Prostate gland (tissue), 2 donors: ENCODE data around the gene ACTRT2. TPM values are rescaled to one million over a fixed set of nuclear protein-coding genes. Genes with fewer than 3 reads are reported as not detected.

Source experiments
- DNase-seq: peaks from one replicate; pipeline ENCODE4 v3.0.0-alpha.2; 2019; ENCODE audit warnings: low spot score
- H3K27ac ChIP-seq, 2 donors: fragments of 200-600 bp; sonication (generic); 2 replicates each; pipeline ENCODE4 v1.5.1; 2017 to 2019
- H3K27me3 ChIP-seq: fragments of 200-600 bp; sonication (generic); replicated peaks from 2 replicates; pipeline ENCODE4 v1.5.1; 2019; ENCODE audit not compliant: insufficient read depth
- H3K36me3 ChIP-seq, 2 donors: fragments of 200-600 bp; sonication (generic); 1 replicate in 1 of 2; 2 replicates in 1 of 2; pipeline versions ENCODE4 v1.5.1 to v1.8.1; 2017 to 2019
- H3K4me1 ChIP-seq: fragments of 200-600 bp; sonication (generic); replicated peaks from 2 replicates; pipeline ENCODE4 v1.5.1; 2019
- H3K4me3 ChIP-seq, 2 donors: fragments of 200-600 bp; sonication (generic); 2 replicates each; pipeline ENCODE4 v1.5.1; 2017 to 2019
- H3K9me3 ChIP-seq: fragments of 200-600 bp; sonication (generic); 2 replicates; pipeline ENCODE4 v1.5.1; 2017
- POLR2A ChIP-seq: fragments of 450-650 bp; IDR thresholded peaks from one replicate; pipeline ENCODE4 v1.6.1; 2016; ENCODE audit warnings: antibody characterized with exemption, mild to moderate bottlenecking
- POLR2AphosphoS5 ChIP-seq: sonication (generic); formaldehyde crosslinking; IDR thresholded peaks from one replicate; pipeline ENCODE4 v1.6.1; 2017; ENCODE audit warnings: antibody characterized with exemption
- WGBS: methylation state at CpG from one replicate; pipeline ENCODE4 v1.1.5; 2018; 5-methylcytosine and 5-hydroxymethylcytosine counted together
- intact Hi-C: fragments of 100-400 bp; cut with DNase I; formaldehyde crosslinking; loops from one replicate; pipeline ENCODE4 v1.14.2; 2022
- total RNA-seq, 2 donors: library from RNA; depleted of rRNA; stranded (reverse); fragments of >200 nt; gene quantifications; one replicate each; pipeline ENCODE4 v1.1.0, GENCODE V29; 2016
- TF ChIP-seq, protein P1 (sequence below), 4 experiments: fragments of 200-600 bp in 2 of 4; fragments of 450-650 bp in 2 of 4; sonication (generic) in 2 of 4; IDR thresholded peaks; 1 replicate in 3 of 4; 2 replicates in 1 of 4; pipeline ENCODE4 v1.5.1; 2016 to 2019; ENCODE audit warnings: antibody characterized with exemption in 4 of 4, mild to moderate bottlenecking in 2 of 4, moderate library complexity in 2 of 4

The ACTRT2 gene
- total RNA-seq, 2 donors from 2014 or later = 7.2 TPM; not detected in 1

DNA sequence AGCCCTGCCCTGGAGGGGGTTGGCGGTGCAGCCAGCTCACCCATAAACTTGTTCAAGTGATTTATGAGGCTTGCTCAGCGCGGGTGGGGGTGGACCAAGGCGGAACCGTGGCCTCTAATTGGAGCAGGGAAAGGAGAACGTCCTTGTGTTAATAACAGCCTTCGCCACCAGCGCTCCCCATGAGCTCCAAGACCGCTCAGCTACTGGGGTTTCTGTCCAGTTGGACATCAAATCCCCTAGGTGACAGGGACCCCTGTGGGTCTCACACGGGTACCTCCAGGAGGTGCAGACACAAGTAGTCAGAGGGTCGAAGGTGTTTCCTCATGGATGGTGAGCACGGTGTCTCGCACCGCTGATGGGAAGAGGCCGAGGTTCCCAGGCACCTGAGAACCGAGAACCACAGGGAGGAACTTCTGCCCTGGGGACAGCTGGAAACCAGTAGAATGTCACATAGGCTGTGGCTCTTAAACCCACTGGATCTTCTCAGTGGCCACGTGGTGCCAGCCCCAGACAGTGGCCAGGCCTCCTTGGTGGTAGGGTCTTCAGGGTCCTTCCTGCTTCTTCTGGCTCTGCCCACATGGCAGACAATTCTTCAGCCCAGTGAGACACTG lies 3.7 kb upstream of the ACTRT2 start:
- TF ChIP-seq POLR2AphosphoS5 (no peak), POLR2A (no peak)
- TF ChIP-seq, protein P1, sequence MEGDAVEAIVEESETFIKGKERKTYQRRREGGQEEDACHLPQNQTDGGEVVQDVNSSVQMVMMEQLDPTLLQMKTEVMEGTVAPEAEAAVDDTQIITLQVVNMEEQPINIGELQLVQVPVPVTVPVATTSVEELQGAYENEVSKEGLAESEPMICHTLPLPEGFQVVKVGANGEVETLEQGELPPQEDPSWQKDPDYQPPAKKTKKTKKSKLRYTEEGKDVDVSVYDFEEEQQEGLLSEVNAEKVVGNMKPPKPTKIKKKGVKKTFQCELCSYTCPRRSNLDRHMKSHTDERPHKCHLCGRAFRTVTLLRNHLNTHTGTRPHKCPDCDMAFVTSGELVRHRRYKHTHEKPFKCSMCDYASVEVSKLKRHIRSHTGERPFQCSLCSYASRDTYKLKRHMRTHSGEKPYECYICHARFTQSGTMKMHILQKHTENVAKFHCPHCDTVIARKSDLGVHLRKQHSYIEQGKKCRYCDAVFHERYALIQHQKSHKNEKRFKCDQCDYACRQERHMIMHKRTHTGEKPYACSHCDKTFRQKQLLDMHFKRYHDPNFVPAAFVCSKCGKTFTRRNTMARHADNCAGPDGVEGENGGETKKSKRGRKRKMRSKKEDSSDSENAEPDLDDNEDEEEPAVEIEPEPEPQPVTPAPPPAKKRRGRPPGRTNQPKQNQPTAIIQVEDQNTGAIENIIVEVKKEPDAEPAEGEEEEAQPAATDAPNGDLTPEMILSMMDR (IDR thresholded peaks at IDR 0.05) = no peak
- Histone ChIP-seq H3K27me3 (peaks cover 21% of the 10 kb centered on the region), H3K9me3 (no peaks in the 10 kb centered on the region), H3K27ac (no peak overlapping the region), H3K4me1 (no peaks in the 10 kb centered on the region), H3K36me3 (no peaks in the 10 kb centered on the region), H3K4me3 (no peak overlapping the region)
- 56% methylated on average over 16 of the region's 17 CpGs for WGBS
- intact Hi-C loops = no loop called here
- DNase-seq = no peak

DNA sequence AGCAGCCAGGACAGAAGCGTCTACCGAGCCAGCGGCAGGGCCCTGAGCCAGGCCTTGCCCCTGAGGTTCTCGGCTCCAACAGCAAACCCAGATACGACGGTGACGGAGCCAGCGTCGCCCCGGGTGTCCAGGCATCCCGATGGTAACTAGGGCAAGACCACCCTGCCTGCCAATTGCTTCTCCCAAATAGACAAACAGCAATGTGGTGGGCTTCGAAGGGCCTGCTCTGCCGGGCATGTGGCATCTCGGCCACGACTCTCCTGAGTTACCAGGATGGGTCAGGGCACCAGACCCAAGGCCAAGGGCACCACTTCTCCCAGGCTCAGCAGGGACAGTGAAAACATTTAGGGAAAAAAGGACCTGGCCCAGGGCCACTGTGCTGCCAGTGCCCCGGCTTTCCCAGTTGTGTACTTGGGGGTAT lies 3.2 kb upstream of the ACTRT2 start:
- TF ChIP-seq POLR2AphosphoS5 (no peak), POLR2A (no peak)
- TF ChIP-seq, protein P1 (IDR thresholded peaks at IDR 0.05) = no peak
- Histone ChIP-seq H3K36me3 (no peaks in the 10 kb centered on the region), H3K4me1 (no peaks in the 10 kb centered on the region), H3K4me3 (no peak overlapping the region), H3K27me3 (peaks cover 17% of the 10 kb centered on the region), H3K27ac (no peak overlapping the region), H3K9me3 (no peaks in the 10 kb centered on the region)
- 95% methylated on average over 16 of the region's 16 CpGs for WGBS
- DNase-seq = no peak
- intact Hi-C loops = no loop called here

DNA sequence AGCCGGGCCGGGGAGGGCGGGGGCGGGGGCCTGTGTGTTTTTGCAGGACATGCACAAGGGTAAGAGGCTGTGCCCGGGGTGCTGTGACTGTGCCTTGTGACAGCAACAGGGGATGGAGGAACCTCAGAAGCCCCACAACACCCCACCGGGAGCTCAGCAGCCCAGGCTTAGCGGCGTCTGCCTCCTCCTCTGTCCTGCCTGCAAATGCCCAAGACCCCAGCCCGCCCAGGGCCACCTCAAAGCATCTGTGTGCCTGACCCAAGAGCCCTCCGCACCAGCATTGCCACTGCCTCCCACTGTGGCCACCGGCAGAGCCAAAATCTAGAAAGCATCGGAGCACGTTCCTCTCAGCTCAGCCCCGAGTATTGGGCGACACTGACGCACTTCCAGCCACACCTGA lies 2.7 kb upstream of the ACTRT2 start:
- intact Hi-C loops = no loop called here

DNA sequence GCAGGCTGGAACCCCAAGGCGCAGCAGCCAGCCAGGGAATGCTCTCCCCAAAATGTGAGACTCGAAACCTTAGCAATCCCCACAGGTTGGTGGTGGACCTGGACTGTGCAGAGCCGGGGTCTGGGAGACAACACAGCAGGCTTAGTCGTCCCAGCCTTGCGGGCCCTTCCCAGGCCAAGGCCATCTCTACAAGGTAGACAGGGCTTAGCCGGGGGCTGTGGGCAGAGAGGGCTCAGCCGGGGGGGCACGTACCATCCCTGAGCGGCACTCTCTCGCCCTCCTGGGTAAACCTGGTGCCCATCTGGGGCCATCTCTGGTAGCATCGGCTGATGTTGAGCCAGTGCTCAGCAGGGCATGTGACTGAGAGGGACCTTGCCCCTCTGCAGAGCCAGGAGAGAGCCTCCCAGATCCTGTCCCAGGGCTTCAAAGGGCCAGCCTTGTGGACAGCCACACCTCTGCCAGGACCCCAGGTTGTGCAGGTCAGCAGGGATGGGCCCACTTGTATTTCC lies 2.2 kb upstream of the ACTRT2 start:
- H3K4me3 ChIP-seq = no peak overlapping the region
- H3K36me3 ChIP-seq = no peaks in the 10 kb centered on the region
- intact Hi-C loops = no loop called here
- no peaks in the 10 kb centered on the region for H3K4me1 ChIP-seq
- H3K9me3 ChIP-seq = no peaks in the 10 kb centered on the region
- H3K27ac ChIP-seq = no peak overlapping the region
- 96% methylated on average over 11 of the region's 11 CpGs for WGBS
- H3K27me3 ChIP-seq = peaks cover 14% of the 10 kb centered on the region
- no peak for DNase-seq
- no peak for TF ChIP-seq POLR2AphosphoS5
- TF ChIP-seq POLR2A = no peak
- TF ChIP-seq, protein P1 (IDR thresholded peaks at IDR 0.05) = no peak

More for the DNA sequence above, 2.7 kb upstream of the ACTRT2 start:
- Histone ChIP-seq H3K27ac (no peak overlapping the region), H3K4me1 (no peaks in the 10 kb centered on the region), H3K36me3 (no peaks in the 10 kb centered on the region), H3K27me3 (peaks cover 17% of the 10 kb centered on the region), H3K9me3 (no peaks in the 10 kb centered on the region), H3K4me3 (no peak overlapping the region)
- TF ChIP-seq POLR2AphosphoS5 (no peak), POLR2A (no peak)
- TF ChIP-seq, protein P1 (IDR thresholded peaks at IDR 0.05) = no peak
- DNase-seq = no peak
- 91% methylated on average over 16 of the region's 16 CpGs for WGBS

DNA sequence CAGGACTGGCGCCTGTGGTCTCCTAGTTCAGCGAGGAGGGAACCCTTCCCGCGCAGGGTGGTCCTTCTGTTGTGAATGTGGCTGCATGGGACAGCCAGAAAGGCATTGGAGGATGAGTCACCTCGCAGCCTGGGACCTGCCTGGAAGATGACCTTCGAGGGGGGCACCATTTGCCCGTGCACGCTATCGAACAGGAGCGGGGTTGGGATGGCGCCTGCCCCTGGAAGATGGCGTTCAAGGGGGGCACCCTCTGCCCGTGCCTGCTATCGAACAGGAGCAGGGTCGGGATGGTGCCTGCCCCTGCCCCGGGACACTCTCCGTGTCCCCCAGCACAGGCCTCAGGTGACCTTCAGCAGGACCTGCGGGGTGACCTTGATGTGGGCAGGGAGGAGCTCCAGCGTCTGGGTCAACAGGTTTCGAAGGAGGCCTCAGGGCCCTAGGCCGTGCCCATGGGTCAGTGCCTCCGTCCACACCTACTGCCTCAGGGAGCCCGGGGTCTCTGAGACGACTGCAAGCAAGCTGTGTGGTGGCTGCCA lies 1.7 kb upstream of the ACTRT2 start:
- Histone ChIP-seq H3K4me1 (no peaks in the 10 kb centered on the region), H3K27ac (no peak overlapping the region), H3K36me3 (no peaks in the 10 kb centered on the region), H3K4me3 (no peak overlapping the region), H3K27me3 (peaks cover 13% of the 10 kb centered on the region), H3K9me3 (no peaks in the 10 kb centered on the region)
- DNase-seq = no peak
- WGBS = 92% methylated on average over 15 of the region's 24 CpGs
- intact Hi-C loops = no loop called here
- TF ChIP-seq POLR2AphosphoS5 (no peak), POLR2A (no peak)
- TF ChIP-seq, protein P1 (IDR thresholded peaks at IDR 0.05) = no peak
